ENCODE data around the gene CARMIL1.

Gene CARMIL1

DNA sequence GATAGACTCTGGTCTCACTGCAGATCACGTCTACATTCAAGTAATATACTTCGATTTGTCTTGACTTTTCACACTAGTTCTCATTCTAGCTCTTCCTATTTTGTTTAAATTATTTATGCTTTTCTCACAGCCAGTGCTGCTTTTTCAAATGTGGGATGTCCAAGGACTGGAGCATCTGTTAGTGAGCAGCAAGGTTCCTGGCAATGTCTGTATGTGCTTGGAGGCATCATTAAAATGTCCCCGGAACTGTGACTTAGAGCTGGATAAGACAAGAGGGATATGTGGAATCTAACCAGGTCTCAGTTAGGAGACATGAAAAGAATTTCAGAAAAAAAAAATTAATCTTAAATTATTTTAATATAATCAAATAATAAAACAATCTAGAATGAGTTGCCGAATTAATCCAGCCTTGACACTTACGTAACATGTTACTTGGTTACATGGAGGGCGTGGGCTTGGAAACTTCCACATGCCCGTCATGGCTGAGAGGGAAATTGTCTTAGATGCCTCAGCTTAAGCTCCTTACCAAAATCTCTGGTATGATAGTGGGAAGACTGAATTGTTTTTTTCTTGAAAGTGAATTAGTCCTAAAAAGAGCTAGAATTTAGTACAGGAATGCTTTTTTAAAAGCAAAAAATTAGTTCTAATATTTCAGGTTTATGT is 21.4 kb upstream of the CARMIL1 start:
- TF ChIP-seq, protein P1, sequence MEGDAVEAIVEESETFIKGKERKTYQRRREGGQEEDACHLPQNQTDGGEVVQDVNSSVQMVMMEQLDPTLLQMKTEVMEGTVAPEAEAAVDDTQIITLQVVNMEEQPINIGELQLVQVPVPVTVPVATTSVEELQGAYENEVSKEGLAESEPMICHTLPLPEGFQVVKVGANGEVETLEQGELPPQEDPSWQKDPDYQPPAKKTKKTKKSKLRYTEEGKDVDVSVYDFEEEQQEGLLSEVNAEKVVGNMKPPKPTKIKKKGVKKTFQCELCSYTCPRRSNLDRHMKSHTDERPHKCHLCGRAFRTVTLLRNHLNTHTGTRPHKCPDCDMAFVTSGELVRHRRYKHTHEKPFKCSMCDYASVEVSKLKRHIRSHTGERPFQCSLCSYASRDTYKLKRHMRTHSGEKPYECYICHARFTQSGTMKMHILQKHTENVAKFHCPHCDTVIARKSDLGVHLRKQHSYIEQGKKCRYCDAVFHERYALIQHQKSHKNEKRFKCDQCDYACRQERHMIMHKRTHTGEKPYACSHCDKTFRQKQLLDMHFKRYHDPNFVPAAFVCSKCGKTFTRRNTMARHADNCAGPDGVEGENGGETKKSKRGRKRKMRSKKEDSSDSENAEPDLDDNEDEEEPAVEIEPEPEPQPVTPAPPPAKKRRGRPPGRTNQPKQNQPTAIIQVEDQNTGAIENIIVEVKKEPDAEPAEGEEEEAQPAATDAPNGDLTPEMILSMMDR (IDR thresholded peaks at IDR 0.05) = no peak

GRCh38 chr6:25259756-25260155 is 19.4 kb upstream of the CARMIL1 start:
- TF ChIP-seq, protein P1 (IDR thresholded peaks at IDR 0.05) = no peak

- TF ChIP-seq, protein P1 (IDR thresholded peaks at IDR 0.05) = no peak
Measured at GRCh38 chr6:25263657-25264056, 15.5 kb upstream of the CARMIL1 start.

DNA sequence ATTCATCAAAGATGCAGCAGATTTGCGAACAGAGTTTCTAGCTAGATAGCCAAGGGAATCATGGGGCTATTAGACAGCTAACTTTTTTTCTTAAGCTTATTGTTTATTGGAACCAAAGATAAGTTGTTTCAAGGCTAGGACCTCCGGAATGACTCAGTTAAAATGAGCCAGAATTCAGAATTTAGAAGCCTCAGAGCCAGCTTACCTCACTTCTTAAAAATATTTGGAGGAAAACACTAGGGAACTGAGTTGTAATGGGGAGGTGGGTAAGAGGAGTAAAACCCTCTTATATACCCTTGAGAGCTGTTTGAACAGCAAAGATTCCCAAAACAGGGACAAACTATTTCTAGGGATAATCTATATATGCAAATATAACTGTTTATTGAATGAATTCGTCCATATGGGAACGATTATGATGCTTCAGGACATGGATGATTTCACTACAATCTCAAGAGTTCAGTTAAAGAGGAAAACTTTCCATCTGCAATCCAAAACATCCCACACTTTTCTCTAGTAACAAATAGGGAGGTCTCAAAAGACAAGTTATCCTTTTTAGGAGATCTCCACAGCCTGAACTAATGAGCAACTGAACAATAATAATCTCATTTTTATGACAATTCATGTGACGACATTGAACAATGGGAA is 12.6 kb upstream of the CARMIL1 start:
- TF ChIP-seq, protein P1 (IDR thresholded peaks at IDR 0.05) = no peak

DNA sequence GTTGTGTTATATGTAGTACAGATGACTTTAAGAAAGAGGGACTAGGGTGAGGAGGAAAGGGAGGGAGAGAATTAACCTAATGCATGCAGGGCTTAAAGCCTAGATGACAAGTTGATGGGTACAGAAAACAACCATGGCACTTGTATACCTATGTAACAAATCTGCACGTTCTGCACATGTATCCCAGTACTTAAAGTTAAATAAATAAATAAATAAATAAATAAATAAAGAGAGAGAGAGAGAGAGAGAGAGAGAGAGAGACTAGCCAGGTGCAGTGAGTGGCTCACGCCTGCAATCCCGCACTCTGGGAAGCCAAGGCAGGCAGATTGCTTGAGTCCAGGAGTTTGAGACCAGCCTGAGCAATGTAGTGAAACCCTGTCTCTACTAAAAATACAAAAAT is 11.5 kb upstream of the CARMIL1 start:
- TF ChIP-seq, protein P1 (IDR thresholded peaks at IDR 0.05) = no peak

- TF ChIP-seq, protein P1 (IDR thresholded peaks at IDR 0.05) = no peak
Measured at GRCh38 chr6:25270559-25270958, 8.6 kb upstream of the CARMIL1 start.

DNA sequence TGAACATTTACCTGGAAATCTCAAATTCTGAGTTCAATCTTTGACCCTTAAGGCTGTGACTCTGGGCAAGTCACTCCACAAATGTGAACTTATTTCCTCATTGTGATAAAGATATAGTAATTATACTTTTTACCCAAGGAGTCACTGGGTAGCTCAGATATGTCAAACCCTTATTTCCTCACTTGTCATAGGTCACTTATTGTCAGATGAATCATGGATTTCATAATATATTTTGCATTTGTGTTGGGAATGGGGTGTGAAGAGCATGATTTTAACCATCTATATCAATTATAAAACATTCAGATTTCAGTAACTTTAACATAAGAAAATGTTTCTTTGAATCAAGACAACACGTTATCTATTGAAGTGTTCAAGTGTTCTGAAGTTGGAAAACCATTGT is 3.7 kb upstream of the CARMIL1 start:
- TF ChIP-seq, protein P1 (IDR thresholded peaks at IDR 0.05) = no peak
